Omental fat pad (tissue), 4 donors: ENCODE data around the gene VSIG10L2. TPM values are rescaled to one million over a fixed set of nuclear protein-coding genes. Genes with fewer than 3 reads are reported as not detected.

Source experiments
- ATAC-seq: fragments of 150-250 bp; one replicate; pipeline ENCODE4 v1.9.1; 2016; ENCODE audit warnings: mild to moderate bottlenecking, moderate library complexity; ENCODE audit not compliant: low FRiP score
- DNase-seq: peaks from one replicate; pipeline ENCODE4 v3.0.0-alpha.2; 2019; ENCODE audit warnings: low spot score
- CTCF ChIP-seq, 3 donors: fragments of 450-650 bp; IDR thresholded peaks; one replicate each; pipeline ENCODE4 v1.5.1; 2016 to 2017; ENCODE audit warnings: antibody characterized with exemption in 3 of 3, mild to moderate bottlenecking in 3 of 3, moderate library complexity in 2 of 3
- total RNA-seq, 4 donors: library from RNA; depleted of rRNA; stranded (reverse); fragments of >200 nt; gene quantifications; one replicate each; pipeline ENCODE4 v1.1.0, GENCODE V29; 2016

The VSIG10L2 gene
- total RNA-seq, 4 donors from 2014 or later, result 0.32 TPM; not detected in 3

GRCh38 chr11:125923012-125923579, 22.7 kb upstream of the VSIG10L2 start:
- DNase-seq, result no peak
- ATAC-seq, result peak; percentile 71
- TF ChIP-seq CTCF (IDR thresholded peaks at IDR 0.05), result peak in 1 of 3 donors; percentile 40

GRCh38 chr11:125923633-125924032, 22.2 kb upstream of the VSIG10L2 start:
- DNase-seq (no peak), ATAC-seq (no peak)
- no peak for TF ChIP-seq CTCF (IDR thresholded peaks at IDR 0.05)

GRCh38 chr11:125924384-125925007, 21.3 kb upstream of the VSIG10L2 start:
- TF ChIP-seq CTCF (IDR thresholded peaks at IDR 0.05), result no peak
- DNase-seq, result no peak

GRCh38 chr11:125925247-125925740, 20.6 kb upstream of the VSIG10L2 start:
- no peak for ATAC-seq

More at GRCh38 chr11:125924384-125925007, 21.3 kb upstream of the VSIG10L2 start:
- ATAC-seq, result no peak

GRCh38 chr11:125925804-125926203, 20.0 kb upstream of the VSIG10L2 start:
- ATAC-seq (no peak), DNase-seq (no peak)
- no peak for TF ChIP-seq CTCF (IDR thresholded peaks at IDR 0.05)

More at GRCh38 chr11:125925247-125925740, 20.6 kb upstream of the VSIG10L2 start:
- no peak for DNase-seq
- TF ChIP-seq CTCF (IDR thresholded peaks at IDR 0.05), result no peak

- ATAC-seq (no peak), DNase-seq (no peak)
- TF ChIP-seq CTCF (IDR thresholded peaks at IDR 0.05), result no peak
Observed at GRCh38 chr11:125926682-125927081, 19.2 kb upstream of the VSIG10L2 start.
